HL-60/S4 (cell line): ENCODE data around the gene ECHDC1.
"Not testable (repeated sequence)": the region's sequence is repeated elsewhere in the genome, so short reads cannot be mapped to it uniquely, and the experiment has no call there.

Source experiments
- in situ Hi-C: fragments of 300-500 bp; cut with MboI; formaldehyde crosslinking; loops from 2 replicates; pipeline ENCODE4 v1.14.3; 2022; ENCODE audit warnings: low sequenced_read_pairs

Gene ECHDC1, protein sequence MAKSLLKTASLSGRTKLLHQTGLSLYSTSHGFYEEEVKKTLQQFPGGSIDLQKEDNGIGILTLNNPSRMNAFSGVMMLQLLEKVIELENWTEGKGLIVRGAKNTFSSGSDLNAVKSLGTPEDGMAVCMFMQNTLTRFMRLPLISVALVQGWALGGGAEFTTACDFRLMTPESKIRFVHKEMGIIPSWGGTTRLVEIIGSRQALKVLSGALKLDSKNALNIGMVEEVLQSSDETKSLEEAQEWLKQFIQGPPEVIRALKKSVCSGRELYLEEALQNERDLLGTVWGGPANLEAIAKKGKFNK

DNA sequence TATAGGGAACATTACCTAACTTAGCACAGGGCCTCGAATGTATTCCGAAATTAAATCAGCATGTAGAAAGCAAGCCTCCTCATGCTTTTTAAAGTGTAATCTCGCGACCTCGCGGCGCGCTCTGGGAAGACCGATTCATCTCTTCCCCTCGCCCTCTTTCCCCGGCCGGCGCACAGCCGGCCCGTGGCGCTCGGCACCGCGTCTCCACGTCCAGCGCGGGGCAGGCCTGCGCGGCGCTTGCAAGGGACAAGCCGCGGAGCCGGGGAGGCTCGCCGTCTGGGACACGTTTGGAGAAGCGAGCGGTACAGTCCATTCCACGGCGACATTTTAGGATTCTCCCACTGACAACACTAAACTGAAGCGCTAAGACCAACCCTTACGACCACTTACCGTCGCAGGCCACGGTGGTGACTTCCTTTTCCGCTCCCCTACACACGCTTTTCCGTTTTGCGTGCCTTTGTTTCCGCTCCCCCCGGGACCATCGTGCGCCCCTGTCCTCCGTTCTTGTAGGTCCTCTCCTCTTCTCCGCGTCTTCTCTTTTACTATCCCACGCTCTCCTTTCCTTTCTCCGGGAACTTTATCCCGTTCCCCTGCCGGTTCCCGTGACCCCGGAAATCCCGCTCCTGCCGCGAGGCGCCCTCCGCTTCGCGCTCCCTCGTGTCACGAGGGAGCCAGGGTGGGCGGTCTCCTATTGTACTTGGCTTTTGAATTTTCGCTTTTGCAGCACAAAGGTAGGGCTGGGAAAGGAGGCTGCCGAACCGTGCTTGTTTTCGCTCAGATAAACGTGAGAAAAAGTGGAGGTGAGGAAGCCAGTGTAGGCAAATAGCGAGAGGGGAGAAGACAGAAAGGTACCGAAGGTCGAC, at the start of gene ECHDC1:
ECHDC1 (minus strand) TSS at position 664 of the 863 bp plus-strand sequence. CDS start 12,581 bp downstream, outside the sequence.
- in situ Hi-C loops: no loop called here

GRCh38 chr6:127392301-127392700, 48.9 kb upstream of the ECHDC1 start:
- in situ Hi-C loops: no loop called here

- in situ Hi-C loops: no loop called here
Measured at GRCh38 chr6:127391094-127391953, 47.9 kb upstream of the ECHDC1 start.

DNA sequence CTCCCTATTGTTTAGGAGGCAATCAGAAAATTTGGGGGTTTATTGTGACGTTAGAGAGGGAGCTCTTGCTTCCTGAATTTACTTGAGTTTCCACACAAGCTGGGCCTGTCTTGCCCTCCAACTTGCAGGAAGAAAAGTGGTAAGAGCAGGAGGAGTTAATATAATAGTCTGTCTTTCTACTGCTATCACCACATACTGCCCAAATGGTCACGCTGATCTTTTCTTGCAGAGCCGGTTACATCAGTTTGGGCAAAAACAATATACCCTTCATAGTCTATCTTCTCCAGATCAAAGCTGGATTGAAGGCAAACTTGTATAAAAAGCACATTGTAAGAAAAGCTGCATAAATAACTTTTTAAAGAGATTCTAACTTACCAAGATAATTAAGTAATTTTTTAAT, 46.3 kb upstream of the ECHDC1 start:
- in situ Hi-C loops: no loop called here

- in situ Hi-C loops: no loop called here
Measured at GRCh38 chr6:127385668-127386430, 42.4 kb upstream of the ECHDC1 start.

DNA sequence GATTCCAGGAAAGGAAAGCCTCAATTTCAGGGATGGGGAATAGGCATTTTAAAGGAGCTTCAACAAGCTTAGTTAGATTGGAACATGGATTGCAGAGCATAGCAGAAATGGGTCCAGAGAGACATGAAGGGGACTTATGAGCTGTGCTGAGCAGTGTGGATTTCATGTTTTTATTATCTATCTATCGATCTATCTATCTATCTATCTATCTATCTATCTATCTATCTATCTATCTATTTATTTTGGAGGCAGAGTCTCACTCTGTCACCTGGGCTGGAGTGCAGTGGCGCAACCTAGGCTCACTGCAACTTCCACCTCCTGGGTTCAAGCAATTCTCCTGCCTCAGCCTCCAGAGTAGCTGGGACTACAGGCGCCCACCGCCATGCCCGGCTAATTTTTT, 41.4 kb upstream of the ECHDC1 start:
- in situ Hi-C loops: not testable (repeated sequence)

DNA sequence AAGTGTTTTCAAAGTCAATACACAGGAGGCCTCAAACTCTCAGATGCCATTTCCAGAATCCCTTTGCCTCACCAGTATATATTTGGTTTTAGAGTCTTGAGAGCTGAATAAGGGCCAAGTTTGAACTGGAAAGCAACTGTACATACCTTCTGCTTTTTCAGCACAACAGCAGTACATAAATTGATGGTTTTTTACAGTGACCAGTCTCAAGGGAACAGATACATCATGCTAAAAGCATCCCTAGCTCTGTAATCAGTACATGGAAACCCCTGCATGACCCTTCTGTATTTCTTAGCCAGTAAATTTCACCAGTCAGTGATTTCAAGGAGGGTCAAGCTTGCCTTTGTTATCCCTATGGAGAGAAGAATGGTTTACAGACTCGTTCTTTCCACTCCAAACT, 40.6 kb upstream of the ECHDC1 start:
- in situ Hi-C loops: no loop called here

DNA sequence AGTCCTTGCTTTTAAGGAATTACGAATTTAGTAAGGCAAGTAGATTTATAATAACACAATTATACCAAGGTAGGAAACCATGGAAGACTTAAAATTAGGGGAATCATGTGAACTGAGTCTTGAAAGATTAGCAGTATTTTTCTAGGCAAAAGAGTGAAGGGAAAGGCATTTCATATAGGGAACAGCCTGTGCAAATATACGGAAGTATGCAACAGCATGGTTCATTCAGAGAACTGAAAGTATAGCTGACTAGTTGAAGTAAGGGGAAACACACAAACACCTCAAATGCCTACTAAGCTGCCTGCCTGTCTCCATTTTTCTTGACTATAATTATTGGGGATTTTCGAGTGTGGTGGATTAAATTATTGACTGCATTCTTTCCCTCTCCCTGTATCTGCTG, 39.0 kb upstream of the ECHDC1 start:
- in situ Hi-C loops: no loop called here

- in situ Hi-C loops: no loop called here
Measured at GRCh38 chr6:127381384-127381783, 38.0 kb upstream of the ECHDC1 start.

- in situ Hi-C loops: no loop called here
Measured at GRCh38 chr6:127376685-127377084, 33.3 kb upstream of the ECHDC1 start.

DNA sequence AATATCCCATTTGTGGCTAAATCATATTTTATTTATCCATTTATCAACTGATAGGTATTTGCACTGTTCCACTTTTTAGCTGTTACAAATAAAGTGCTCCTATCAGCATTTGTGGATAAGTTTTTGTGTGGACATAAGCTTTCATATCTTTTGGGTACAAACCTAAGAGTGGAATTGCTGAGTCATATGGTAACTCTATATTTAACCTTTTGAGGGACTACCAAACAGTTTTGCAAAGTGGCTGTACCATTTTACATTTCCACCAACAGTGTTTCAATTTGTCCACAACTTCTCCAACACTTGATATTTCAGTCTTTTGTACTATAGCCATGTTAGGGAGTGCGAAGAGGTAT, 23.6 kb upstream of the ECHDC1 start:
- in situ Hi-C loops: no loop called here

DNA sequence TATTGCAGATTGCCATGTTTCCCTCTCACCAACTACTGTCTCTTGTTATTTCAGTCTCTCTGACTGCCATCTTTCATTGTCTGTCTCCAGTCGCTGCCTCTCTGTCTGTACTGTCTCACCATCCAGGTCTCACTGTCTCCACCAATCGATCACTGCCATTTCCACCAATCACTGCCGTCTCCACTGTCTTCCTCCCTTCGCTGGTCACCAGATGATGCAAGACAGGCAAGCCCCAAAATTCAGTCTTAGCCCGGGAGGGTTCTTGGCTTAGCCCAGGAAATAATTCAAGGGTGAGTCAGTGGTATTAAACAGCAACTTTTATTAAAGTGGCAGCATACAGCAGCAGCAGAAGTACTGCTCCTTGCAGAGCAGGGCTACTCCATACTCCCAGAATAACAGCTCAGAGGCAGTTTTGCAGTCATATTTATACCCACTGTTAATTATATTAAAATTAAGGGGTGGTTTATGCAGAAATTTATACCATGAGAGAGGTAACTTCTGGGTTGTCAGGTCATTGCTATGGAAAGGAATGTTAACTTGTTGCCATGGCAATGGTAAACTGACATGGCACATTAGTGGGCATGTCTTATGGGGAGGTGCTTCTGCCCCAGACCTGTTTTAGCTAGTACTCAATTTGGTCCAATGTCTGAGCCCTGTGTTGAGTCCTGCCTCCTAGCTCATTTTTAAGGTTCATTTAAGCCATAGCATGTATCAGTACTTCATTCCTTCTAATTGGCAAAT, 23.0 kb upstream of the ECHDC1 start:
- in situ Hi-C loops: no loop called here

DNA sequence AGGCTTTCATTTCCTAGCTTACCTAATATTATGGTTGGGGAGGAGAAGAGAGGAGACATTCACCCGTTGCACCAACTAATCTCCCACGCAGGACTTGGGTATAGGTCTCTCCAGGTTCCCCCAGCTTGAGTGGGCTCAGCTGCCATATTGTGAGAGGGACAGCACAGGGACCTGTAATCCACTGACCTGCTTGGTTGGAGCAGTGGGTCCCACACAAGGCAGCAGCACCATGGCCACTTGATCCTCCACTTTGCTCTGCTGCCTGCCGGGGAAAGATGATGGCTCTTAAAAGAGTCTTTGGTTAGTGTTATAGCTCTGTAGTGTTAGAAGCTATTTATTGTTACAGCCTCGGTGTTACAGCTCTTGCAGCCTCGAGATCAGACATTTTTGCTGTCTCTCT, 22.5 kb upstream of the ECHDC1 start:
- in situ Hi-C loops: no loop called here

DNA sequence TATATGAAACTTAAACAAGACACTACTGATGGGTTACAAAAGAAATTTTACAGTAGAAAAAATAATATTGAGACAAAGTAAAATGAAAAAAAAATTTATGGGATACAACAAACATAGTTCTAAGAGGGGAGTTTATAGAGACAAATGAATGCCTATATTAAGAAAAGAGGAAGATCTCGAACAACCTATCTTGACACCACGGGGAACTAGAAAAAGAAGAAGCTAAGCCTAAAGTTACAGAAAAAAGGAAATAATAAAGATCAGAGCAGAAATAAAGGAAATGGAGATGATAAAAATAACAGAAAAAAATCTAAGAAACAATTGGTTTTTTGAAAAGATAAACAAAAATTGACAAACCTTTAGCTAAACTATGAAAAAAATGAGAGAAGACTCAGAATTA, 9.1 kb upstream of the ECHDC1 start:
- in situ Hi-C loops: no loop called here

GRCh38 chr6:127349980-127350379, 6.6 kb upstream of the ECHDC1 start:
- in situ Hi-C loops: no loop called here

DNA sequence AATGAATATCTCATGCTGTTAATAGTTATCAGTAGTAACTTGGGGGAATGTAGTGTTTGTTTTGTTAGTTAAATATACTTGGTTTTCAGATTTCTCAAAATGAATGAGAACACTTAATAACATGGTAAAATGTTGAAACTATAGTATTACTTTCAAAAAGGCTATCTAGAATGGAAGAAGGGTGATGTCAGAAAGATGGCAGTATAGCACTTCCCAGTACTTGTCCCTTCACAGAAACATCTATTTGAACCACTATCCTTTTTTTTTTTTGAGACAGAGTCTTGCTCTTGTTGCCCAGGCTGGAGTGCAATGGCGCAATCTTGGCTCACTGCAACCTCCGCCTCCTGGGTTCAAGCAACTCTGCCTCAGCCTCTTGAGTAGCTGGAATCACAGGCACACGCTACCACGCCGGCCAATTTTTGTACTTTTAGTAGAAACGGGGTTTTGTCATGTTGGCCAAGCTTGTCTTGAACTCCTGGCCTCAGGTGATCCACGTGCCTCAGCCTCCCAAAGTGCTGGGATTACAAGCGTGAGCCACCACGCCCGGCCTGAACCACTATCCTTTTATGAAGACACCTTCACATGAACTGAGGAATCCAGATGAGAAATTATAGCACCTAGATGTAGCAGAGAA, 4.7 kb upstream of the ECHDC1 start:
- in situ Hi-C loops: no loop called here

- in situ Hi-C loops: no loop called here
Measured at GRCh38 chr6:127347178-127347577, 3.8 kb upstream of the ECHDC1 start.

- in situ Hi-C loops: no loop called here
Measured at GRCh38 chr6:127345521-127345920, 2.1 kb upstream of the ECHDC1 start.

- in situ Hi-C loops: no loop called here
Measured at GRCh38 chr6:127343809-127344659, 625 bp upstream of the ECHDC1 start.
